HepG2 (cell line): ENCODE measurements around the gene LEMD2. TPM values are rescaled to one million over a fixed set of nuclear protein-coding genes. Genes with fewer than 3 reads are reported as not detected.

Experiments used
- BRD4 ChIP-seq: sonication (generic); formaldehyde crosslinking; IDR thresholded peaks from 2 replicates; pipeline ENCODE4 v1.4.0; 2020; ENCODE audit warnings: missing genetic modification reagents
- CEBPB ChIP-seq: IDR thresholded peaks from 2 replicates; pipeline ENCODE4 v1.6.1; 2011; ENCODE audit warnings: low read depth, low read length, improper control_type of control experiment, borderline replicate concordance
- CSRNP1 ChIP-seq: sonication (generic); formaldehyde crosslinking; IDR thresholded peaks from 2 replicates; pipeline ENCODE4 v1.8.1; 2023; ENCODE audit warnings: mild to moderate bottlenecking, missing genetic modification reagents
- ETS1 ChIP-seq: sonication (generic); formaldehyde crosslinking; IDR thresholded peaks from 2 replicates; pipeline ENCODE4 v1.4.0; 2020; ENCODE audit warnings: missing genetic modification reagents
- KAT8 ChIP-seq: IDR thresholded peaks from 2 replicates; pipeline ENCODE4 v1.6.1; 2016; ENCODE audit warnings: missing genetic modification reagents, missing compliant biosample characterization
- NCOR1 ChIP-seq: fragments of 200-600 bp; sonication (generic); IDR thresholded peaks from 2 replicates; pipeline ENCODE4 v1.7.0; 2017; ENCODE audit warnings: antibody characterized with exemption, low read length, borderline replicate concordance
- NR3C1 ChIP-seq: sonication (generic); formaldehyde crosslinking; IDR thresholded peaks from 2 replicates; pipeline ENCODE4 v1.4.0; 2020; ENCODE audit warnings: missing genetic modification reagents
- PITX1 ChIP-seq: sonication (generic); formaldehyde crosslinking; IDR thresholded peaks from 2 replicates; pipeline ENCODE4 v1.5.1; 2020; ENCODE audit warnings: mild to moderate bottlenecking, missing genetic modification reagents
- SIN3A ChIP-seq: IDR thresholded peaks from 2 replicates; pipeline ENCODE4 v1.6.1; 2011; ENCODE audit warnings: low read depth, mild to moderate bottlenecking, control low read depth, low read length, borderline replicate concordance
- SRSF9 ChIP-seq: fragments of 200-400 bp; formaldehyde crosslinking; IDR thresholded peaks from 2 replicates; pipeline ENCODE4 v1.6.1; 2018; ENCODE audit warnings: borderline replicate concordance, mild to moderate bottlenecking, low read depth, low read length; ENCODE audit not compliant: insufficient read depth, poor library complexity, severe bottlenecking
- ZBTB43 ChIP-seq: sonication (generic); formaldehyde crosslinking; conservative IDR thresholded peaks from 2 replicates; pipeline ENCODE4 v1.4.0; 2020; ENCODE audit warnings: missing genetic modification reagents
- ZNF138 ChIP-seq: sonication (generic); formaldehyde crosslinking; IDR thresholded peaks from 2 replicates; pipeline ENCODE4 v1.5.0; 2020; ENCODE audit warnings: mild to moderate bottlenecking, low read depth, missing genetic modification reagents
- ZNF20 ChIP-seq: sonication (generic); formaldehyde crosslinking; IDR thresholded peaks from 2 replicates; pipeline ENCODE4 v1.4.0; 2020; ENCODE audit warnings: mild to moderate bottlenecking, moderate library complexity, missing genetic modification reagents
- ZNF451 ChIP-seq: sonication (generic); formaldehyde crosslinking; IDR thresholded peaks from 2 replicates; pipeline ENCODE4 v1.5.0; 2020; ENCODE audit warnings: mild to moderate bottlenecking, missing genetic modification reagents
- ZNF567 ChIP-seq: sonication (generic); formaldehyde crosslinking; IDR thresholded peaks from 2 replicates; pipeline ENCODE4 v1.8.1; 2023; ENCODE audit warnings: mild to moderate bottlenecking, missing genetic modification reagents, borderline replicate concordance
- ZNF850 ChIP-seq: sonication (generic); formaldehyde crosslinking; conservative IDR thresholded peaks from 2 replicates; pipeline ENCODE4 v1.9.0; 2021; ENCODE audit warnings: mild to moderate bottlenecking, missing genetic modification reagents
- polyA plus RNA-seq, 8 experiments: library from polyadenylated mRNA; depleted of rRNA in 3 of 8; stranded (reverse) in 7 of 8; unstranded in 1 of 8; fragments of >200 nt; fragmentation: Illumina TruSeq in 4 of 8; extraction: Trizol in 4 of 8; gene quantifications; 2 replicates each; pipeline versions ENCODE4 v1.2.1 to v1.2.3, GENCODE V29; 2011 to 2016; ENCODE audit warnings: low read depth in 4 of 8, missing spikeins in 1 of 8, mixed read lengths in 1 of 8; ENCODE audit not compliant: insufficient read depth in 1 of 8
- total RNA-seq, 5 experiments: library from RNA; depleted of rRNA; stranded (reverse); fragments of >200 nt; fragmentation: Illumina TruSeq; extraction: Trizol; gene quantifications; 2 replicates each; pipeline ENCODE4 v1.2.3, GENCODE V29; 2016; ENCODE audit warnings: low read depth in 1 of 5
- TF ChIP-seq, protein P1 (sequence below): sonication (generic); formaldehyde crosslinking; conservative IDR thresholded peaks from 2 replicates; pipeline ENCODE4 v1.4.0; 2020; ENCODE audit warnings: missing genetic modification reagents
- TF ChIP-seq, protein P2 (sequence below): sonication (generic); formaldehyde crosslinking; IDR thresholded peaks from 2 replicates; pipeline ENCODE4 v1.4.0; 2020; ENCODE audit warnings: missing genetic modification reagents, borderline replicate concordance

LEMD2 gene
- total and polyA plus RNA-seq, 2 of the 13 experiments (the other 11 are each of a cell fraction or from before 2014, with no cell fraction given), result 45.2 to 62.9 TPM

GRCh38 chr6:33761922-33762629 is 26.9 kb downstream of the LEMD2 start (continued):
- TF ChIP-seq CSRNP1 (no peak), ZNF567 (CRISPR knock-in tag) (peak; percentile 93), SIN3A (peak; percentile 24; the same call in 1 of the 2 replicates), ZNF451 (CRISPR knock-in tag) (peak; percentile 57; the same call in 1 of the 2 replicates), CEBPB (no peak; the same call in 1 of the 2 replicates), ZNF850 (CRISPR knock-in tag) (no peak), BRD4 (CRISPR knock-in tag) (peak; percentile 36; the same call in 1 of the 2 replicates), KAT8 (CRISPR knock-in tag) (peak; percentile 62; the same call in 1 of the 2 replicates), SRSF9 (no peak), NR3C1 (CRISPR knock-in tag) (no peak), ZNF138 (peak; percentile 75; the same call in 1 of the 2 replicates), ZBTB43 (CRISPR knock-in tag) (no peak), ZNF20 (CRISPR knock-in tag) (no peak), PITX1 (CRISPR knock-in tag) (peak; percentile 97), NCOR1 (no peak; the same call in 1 of the 2 replicates), ETS1 (CRISPR knock-in tag) (no peak)
- TF ChIP-seq, protein P1, sequence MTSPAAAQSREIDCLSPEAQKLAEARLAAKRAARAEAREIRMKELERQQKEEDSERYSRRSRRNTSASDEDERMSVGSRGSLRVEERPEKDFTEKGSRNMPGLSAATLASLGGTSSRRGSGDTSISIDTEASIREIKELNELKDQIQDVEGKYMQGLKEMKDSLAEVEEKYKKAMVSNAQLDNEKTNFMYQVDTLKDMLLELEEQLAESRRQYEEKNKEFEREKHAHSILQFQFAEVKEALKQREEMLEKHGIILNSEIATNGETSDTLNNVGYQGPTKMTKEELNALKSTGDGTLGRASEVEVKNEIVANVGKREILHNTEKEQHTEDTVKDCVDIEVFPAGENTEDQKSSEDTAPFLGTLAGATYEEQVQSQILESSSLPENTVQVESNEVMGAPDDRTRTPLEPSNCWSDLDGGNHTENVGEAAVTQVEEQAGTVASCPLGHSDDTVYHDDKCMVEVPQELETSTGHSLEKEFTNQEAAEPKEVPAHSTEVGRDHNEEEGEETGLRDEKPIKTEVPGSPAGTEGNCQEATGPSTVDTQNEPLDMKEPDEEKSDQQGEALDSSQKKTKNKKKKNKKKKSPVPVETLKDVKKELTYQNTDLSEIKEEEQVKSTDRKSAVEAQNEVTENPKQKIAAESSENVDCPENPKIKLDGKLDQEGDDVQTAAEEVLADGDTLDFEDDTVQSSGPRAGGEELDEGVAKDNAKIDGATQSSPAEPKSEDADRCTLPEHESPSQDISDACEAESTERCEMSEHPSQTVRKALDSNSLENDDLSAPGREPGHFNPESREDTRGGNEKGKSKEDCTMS (CRISPR knock-in tag), result no peak
- TF ChIP-seq, protein P2, sequence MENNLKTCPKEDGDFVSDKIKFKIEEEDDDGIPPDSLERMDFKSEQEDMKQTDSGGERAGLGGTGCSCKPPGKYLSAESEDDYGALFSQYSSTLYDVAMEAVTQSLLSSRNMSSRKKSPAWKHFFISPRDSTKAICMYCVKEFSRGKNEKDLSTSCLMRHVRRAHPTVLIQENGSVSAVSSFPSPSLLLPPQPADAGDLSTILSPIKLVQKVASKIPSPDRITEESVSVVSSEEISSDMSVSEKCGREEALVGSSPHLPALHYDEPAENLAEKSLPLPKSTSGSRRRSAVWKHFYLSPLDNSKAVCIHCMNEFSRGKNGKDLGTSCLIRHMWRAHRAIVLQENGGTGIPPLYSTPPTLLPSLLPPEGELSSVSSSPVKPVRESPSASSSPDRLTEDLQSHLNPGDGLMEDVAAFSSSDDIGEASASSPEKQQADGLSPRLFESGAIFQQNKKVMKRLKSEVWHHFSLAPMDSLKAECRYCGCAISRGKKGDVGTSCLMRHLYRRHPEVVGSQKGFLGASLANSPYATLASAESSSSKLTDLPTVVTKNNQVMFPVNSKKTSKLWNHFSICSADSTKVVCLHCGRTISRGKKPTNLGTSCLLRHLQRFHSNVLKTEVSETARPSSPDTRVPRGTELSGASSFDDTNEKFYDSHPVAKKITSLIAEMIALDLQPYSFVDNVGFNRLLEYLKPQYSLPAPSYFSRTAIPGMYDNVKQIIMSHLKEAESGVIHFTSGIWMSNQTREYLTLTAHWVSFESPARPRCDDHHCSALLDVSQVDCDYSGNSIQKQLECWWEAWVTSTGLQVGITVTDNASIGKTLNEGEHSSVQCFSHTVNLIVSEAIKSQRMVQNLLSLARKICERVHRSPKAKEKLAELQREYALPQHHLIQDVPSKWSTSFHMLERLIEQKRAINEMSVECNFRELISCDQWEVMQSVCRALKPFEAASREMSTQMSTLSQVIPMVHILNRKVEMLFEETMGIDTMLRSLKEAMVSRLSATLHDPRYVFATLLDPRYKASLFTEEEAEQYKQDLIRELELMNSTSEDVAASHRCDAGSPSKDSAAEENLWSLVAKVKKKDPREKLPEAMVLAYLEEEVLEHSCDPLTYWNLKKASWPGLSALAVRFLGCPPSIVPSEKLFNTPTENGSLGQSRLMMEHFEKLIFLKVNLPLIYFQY (CRISPR knock-in tag), result peak; percentile 87
